GM12892 (cell line): ENCODE data around the gene USP8.
A peak's percentile ranks its signal among the peaks of the same experiment; 100 is the strongest.
"Not testable (repeated sequence)": the region's sequence is repeated elsewhere in the genome, so short reads cannot be mapped to it uniquely, and the experiment has no call there.

Source experiments
- DNase-seq: peaks from one replicate; pipeline ENCODE4 v3.0.0; 2011; ENCODE audit not compliant: insufficient read length
- FAIRE-seq: peaks from 2 replicates; lab custom pipeline; 2011; peaks lifted over from hg19 to GRCh38; lab: Jason Lieb, UNC
- POLR2A ChIP-seq: IDR thresholded peaks from 2 replicates; pipeline ENCODE4 v1.6.1; 2011; ENCODE audit warnings: low read depth, low read length, control low read depth
- POLR2AphosphoS5 ChIP-seq: IDR thresholded peaks from 2 replicates; pipeline ENCODE4 v1.6.1; 2011; ENCODE audit warnings: low read depth, low read length, control low read depth
- TAF1 ChIP-seq: IDR thresholded peaks from 2 replicates; pipeline ENCODE4 v1.6.1; 2011; ENCODE audit warnings: low read depth, mild to moderate bottlenecking, control low read depth, low read length, borderline replicate concordance

USP8 gene

GRCh38 chr15:50458348-50459112 lies 34.3 kb downstream of the USP8 start:
- DNase-seq (no peak), FAIRE-seq (no peak)
- TF ChIP-seq POLR2AphosphoS5 (no peak), TAF1 (no peak), POLR2A (no peak)

- DNase-seq = no peak
- FAIRE-seq = no peak
- TF ChIP-seq POLR2A (no peak), TAF1 (no peak), POLR2AphosphoS5 (no peak)
Measured at GRCh38 chr15:50463423-50464358, 39.5 kb downstream of the USP8 start.

GRCh38 chr15:50471072-50471471 lies 46.9 kb downstream of the USP8 start:
- DNase-seq = no peak
- TF ChIP-seq TAF1 = no peak
- TF ChIP-seq POLR2A = no peak
- TF ChIP-seq POLR2AphosphoS5 = no peak
- no peak for FAIRE-seq

GRCh38 chr15:50476143-50476542 lies 51.9 kb downstream of the USP8 start:
- DNase-seq (no peak), FAIRE-seq (no peak)
- TF ChIP-seq TAF1 (no peak), POLR2A (no peak), POLR2AphosphoS5 (no peak)

GRCh38 chr15:50484781-50485180 lies 60.6 kb downstream of the USP8 start:
- no peak for TF ChIP-seq POLR2AphosphoS5
- TF ChIP-seq POLR2A = no peak
- DNase-seq = no peak
- peak; percentile 67 for FAIRE-seq

- FAIRE-seq = no peak
- no peak for DNase-seq
- TF ChIP-seq POLR2AphosphoS5 (no peak), TAF1 (no peak), POLR2A (no peak)
Measured at GRCh38 chr15:50485389-50485788, 61.2 kb downstream of the USP8 start.

GRCh38 chr15:50487287-50487686 lies 63.1 kb downstream of the USP8 start:
- DNase-seq = no peak
- FAIRE-seq = no peak

GRCh38 chr15:50493625-50494024 lies 69.4 kb downstream of the USP8 start:
- FAIRE-seq = no peak
- DNase-seq = no peak
- TF ChIP-seq POLR2A = no peak
- TF ChIP-seq TAF1 = no peak
- no peak for TF ChIP-seq POLR2AphosphoS5

More at GRCh38 chr15:50487287-50487686, 63.1 kb downstream of the USP8 start:
- TF ChIP-seq TAF1 (no peak), POLR2A (no peak), POLR2AphosphoS5 (no peak)

GRCh38 chr15:50494547-50494946 lies 70.3 kb downstream of the USP8 start:
- DNase-seq, FAIRE-seq: not testable (repeated sequence)

GRCh38 chr15:50496692-50497091 lies 72.5 kb downstream of the USP8 start:
- DNase-seq (no peak), FAIRE-seq (no peak)
- TF ChIP-seq POLR2AphosphoS5 (no peak), TAF1 (no peak), POLR2A (no peak)

- TF ChIP-seq POLR2A = no peak
- DNase-seq = no peak
- no peak for FAIRE-seq
Measured at GRCh38 chr15:50500352-50500751, 76.1 kb downstream of the USP8 start.

GRCh38 chr15:50501815-50502214 lies 77.6 kb downstream of the USP8 start:
- TF ChIP-seq POLR2AphosphoS5 (no peak), POLR2A (no peak), TAF1 (no peak)
- DNase-seq (no peak), FAIRE-seq (no peak)
